PC-9 (cell line): Measurements from ENCODE around the gene GNG13.

Source experiments
- EZH2 ChIP-seq: fragments of 200-600 bp; sonication (generic); IDR thresholded peaks from 2 replicates; pipeline ENCODE4 v1.8.0; 2017; ENCODE audit warnings: antibody characterized with exemption, low read depth
- TF ChIP-seq, protein P1 (sequence below): fragments of 200-600 bp; sonication (generic); conservative IDR thresholded peaks from 2 replicates; pipeline ENCODE4 v1.6.1; 2017; ENCODE audit warnings: mixed run types, antibody characterized with exemption, mild to moderate bottlenecking, moderate library complexity

DNA sequence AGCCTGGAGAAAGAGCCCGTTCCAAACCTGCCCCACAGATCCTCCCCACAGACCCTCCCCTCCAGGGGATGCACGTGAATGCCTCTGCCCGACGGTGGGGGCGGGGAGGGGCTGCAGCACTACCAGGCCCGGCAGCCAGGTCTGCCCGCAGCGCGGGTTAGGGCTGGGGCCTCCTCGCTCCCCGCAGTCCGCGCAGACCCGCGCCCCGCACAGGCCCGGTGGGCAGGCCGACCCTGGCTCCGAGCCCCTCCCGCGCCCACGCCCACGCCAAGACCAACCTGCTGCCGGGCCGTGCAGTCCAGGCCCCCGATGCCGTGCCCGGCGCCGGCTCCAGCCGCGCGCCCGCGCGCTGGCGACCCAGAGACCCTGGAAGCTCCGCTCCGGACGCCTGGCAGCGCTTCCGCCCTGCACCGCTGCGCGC is 12.5 kb downstream of the GNG13 start, which contains the start of gene RPUSD1:
- TF ChIP-seq, protein P1, sequence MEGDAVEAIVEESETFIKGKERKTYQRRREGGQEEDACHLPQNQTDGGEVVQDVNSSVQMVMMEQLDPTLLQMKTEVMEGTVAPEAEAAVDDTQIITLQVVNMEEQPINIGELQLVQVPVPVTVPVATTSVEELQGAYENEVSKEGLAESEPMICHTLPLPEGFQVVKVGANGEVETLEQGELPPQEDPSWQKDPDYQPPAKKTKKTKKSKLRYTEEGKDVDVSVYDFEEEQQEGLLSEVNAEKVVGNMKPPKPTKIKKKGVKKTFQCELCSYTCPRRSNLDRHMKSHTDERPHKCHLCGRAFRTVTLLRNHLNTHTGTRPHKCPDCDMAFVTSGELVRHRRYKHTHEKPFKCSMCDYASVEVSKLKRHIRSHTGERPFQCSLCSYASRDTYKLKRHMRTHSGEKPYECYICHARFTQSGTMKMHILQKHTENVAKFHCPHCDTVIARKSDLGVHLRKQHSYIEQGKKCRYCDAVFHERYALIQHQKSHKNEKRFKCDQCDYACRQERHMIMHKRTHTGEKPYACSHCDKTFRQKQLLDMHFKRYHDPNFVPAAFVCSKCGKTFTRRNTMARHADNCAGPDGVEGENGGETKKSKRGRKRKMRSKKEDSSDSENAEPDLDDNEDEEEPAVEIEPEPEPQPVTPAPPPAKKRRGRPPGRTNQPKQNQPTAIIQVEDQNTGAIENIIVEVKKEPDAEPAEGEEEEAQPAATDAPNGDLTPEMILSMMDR = no peak
- TF ChIP-seq EZH2 = no peak
